Osteoblast (primary cell): ENCODE measurements around the gene ZBTB37. TPM values are rescaled to one million over a fixed set of nuclear protein-coding genes. Genes with fewer than 3 reads are reported as not detected.

Experiments
- DNase-seq: peaks from one replicate; pipeline ENCODE4 v3.0.0; 2011; ENCODE audit warnings: low spot score, mixed read lengths; ENCODE audit not compliant: insufficient read length; ENCODE audit errors: missing footprints
- H2AFZ ChIP-seq: 2 replicates; pipeline ENCODE4 v1.6.0; 2011; ENCODE audit warnings: mild to moderate bottlenecking, low read length
- H3K27ac ChIP-seq: 2 replicates; pipeline ENCODE4 v1.5.1; 2011; ENCODE audit warnings: mild to moderate bottlenecking, low read depth, low read length, moderate library complexity
- H3K27me3 ChIP-seq: 2 replicates; pipeline ENCODE4 v1.6.0; 2012; ENCODE audit warnings: mild to moderate bottlenecking, control low read depth, inconsistent platforms, low read length, moderate library complexity; ENCODE audit not compliant: insufficient read depth
- H3K36me3 ChIP-seq: 2 replicates; pipeline ENCODE4 v1.5.1; 2011; ENCODE audit warnings: mild to moderate bottlenecking, low read length, control low read depth, moderate library complexity; ENCODE audit not compliant: insufficient read depth
- H3K4me1 ChIP-seq: 2 replicates; pipeline ENCODE4 v1.5.1; 2011; ENCODE audit warnings: mild to moderate bottlenecking, low read length, control low read depth, moderate library complexity; ENCODE audit not compliant: insufficient read depth
- H3K4me2 ChIP-seq: 2 replicates; pipeline ENCODE4 v1.6.0; 2011; ENCODE audit warnings: mild to moderate bottlenecking, low read length; ENCODE audit not compliant: insufficient read depth
- H3K4me3 ChIP-seq: fragments of 200-600 bp; sonication (generic); 3 replicates; pipeline ENCODE4 v1.5.1; 2012; ENCODE audit warnings: mild to moderate bottlenecking, low read length, inconsistent platforms; ENCODE audit not compliant: insufficient read depth
- H3K79me2 ChIP-seq: 2 replicates; pipeline ENCODE4 v1.6.0; 2012; ENCODE audit warnings: mild to moderate bottlenecking, low read length, control low read depth, inconsistent platforms; ENCODE audit not compliant: insufficient read depth
- H3K9me3 ChIP-seq: 2 replicates; pipeline ENCODE4 v1.5.1; 2011; ENCODE audit warnings: low read depth, low read length, control low read depth
- H4K20me1 ChIP-seq: 2 replicates; pipeline ENCODE4 v1.6.0; 2012; ENCODE audit warnings: mild to moderate bottlenecking, low read length, control low read depth; ENCODE audit not compliant: insufficient read depth
- total RNA-seq: library from RNA; depleted of rRNA; stranded (reverse); fragments of >200 nt; gene quantifications from 2 replicates; pipeline ENCODE4 v1.2.3, GENCODE V29; 2012
- TF ChIP-seq, protein P1 (sequence below): IDR thresholded peaks from 2 replicates; pipeline ENCODE4 v1.5.1; 2011; ENCODE audit warnings: mild to moderate bottlenecking, low read depth, low read length, moderate library complexity; ENCODE audit errors: extremely low read depth

ZBTB37 gene
- total RNA-seq, 1 donor = 10.5 TPM

DNA sequence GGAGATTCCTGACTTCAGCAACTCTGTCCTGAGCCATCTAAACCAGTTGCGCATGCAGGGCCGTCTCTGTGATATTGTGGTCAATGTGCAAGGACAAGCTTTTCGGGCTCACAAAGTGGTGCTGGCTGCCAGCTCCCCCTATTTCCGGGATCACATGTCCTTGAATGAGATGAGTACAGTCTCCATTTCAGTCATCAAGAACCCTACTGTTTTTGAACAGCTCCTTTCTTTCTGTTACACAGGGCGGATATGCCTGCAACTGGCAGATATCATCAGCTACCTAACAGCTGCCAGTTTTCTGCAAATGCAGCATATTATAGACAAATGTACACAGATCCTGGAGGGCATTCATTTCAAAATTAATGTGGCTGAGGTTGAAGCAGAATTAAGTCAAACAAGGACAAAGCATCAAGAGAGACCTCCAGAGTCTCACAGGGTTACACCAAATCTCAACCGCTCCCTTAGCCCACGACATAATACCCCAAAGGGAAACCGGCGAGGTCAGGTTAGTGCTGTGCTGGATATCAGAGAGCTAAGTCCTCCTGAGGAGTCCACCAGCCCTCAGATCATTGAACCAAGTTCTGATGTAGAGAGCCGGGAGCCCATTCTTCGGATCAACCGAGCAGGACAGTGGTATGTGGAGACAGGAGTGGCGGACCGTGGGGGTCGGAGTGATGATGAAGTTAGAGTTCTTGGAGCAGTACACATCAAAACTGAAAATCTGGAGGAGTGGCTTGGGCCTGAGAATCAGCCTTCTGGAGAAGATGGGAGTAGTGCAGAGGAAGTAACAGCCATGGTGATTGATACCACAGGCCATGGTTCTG lies 2.3 kb downstream of the ZBTB37 start:
- TF ChIP-seq, protein P1, sequence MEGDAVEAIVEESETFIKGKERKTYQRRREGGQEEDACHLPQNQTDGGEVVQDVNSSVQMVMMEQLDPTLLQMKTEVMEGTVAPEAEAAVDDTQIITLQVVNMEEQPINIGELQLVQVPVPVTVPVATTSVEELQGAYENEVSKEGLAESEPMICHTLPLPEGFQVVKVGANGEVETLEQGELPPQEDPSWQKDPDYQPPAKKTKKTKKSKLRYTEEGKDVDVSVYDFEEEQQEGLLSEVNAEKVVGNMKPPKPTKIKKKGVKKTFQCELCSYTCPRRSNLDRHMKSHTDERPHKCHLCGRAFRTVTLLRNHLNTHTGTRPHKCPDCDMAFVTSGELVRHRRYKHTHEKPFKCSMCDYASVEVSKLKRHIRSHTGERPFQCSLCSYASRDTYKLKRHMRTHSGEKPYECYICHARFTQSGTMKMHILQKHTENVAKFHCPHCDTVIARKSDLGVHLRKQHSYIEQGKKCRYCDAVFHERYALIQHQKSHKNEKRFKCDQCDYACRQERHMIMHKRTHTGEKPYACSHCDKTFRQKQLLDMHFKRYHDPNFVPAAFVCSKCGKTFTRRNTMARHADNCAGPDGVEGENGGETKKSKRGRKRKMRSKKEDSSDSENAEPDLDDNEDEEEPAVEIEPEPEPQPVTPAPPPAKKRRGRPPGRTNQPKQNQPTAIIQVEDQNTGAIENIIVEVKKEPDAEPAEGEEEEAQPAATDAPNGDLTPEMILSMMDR = no peak
- peaks cover 33% of the 10 kb centered on the region for H3K36me3 ChIP-seq
- H4K20me1 ChIP-seq = peaks cover 23% of the 10 kb centered on the region
- peaks cover 14% of the 10 kb centered on the region for H3K4me1 ChIP-seq
- DNase-seq = peak; percentile 18
- H2AFZ ChIP-seq = no peak overlapping the region
- no peaks in the 10 kb centered on the region for H3K9me3 ChIP-seq
- H3K27me3 ChIP-seq = no peaks in the 10 kb centered on the region
- H3K27ac ChIP-seq = no peak overlapping the region
- H3K4me2 ChIP-seq = no peak overlapping the region
- peaks cover 33% of the 10 kb centered on the region for H3K79me2 ChIP-seq
- no peak overlapping the region for H3K4me3 ChIP-seq

DNA sequence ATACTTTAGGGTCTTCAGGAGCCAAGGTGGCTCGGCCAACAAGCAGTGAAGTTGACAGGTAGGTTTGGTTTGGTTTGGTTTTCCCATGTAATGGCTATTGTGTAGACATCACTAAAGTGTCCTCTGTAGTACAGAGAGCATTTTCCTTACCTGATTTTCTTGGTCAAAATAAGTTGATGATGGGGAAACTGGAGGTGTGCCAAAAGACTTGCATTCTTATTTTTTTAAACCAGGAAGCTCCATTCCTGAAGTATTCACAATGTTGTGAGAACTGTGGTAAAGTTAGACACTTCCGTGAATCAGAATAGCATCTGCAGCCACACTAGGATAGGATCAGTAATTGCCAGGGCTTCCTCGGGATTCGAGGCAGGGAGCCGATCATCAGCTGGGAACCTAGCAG lies 2.9 kb downstream of the ZBTB37 start:
- peaks cover 16% of the 10 kb centered on the region for H4K20me1 ChIP-seq
- TF ChIP-seq, protein P1 = no peak
- no peak for DNase-seq
- H3K27me3 ChIP-seq = no peaks in the 10 kb centered on the region
- H3K79me2 ChIP-seq = peaks cover 27% of the 10 kb centered on the region
- no peaks in the 10 kb centered on the region for H3K9me3 ChIP-seq
- H2AFZ ChIP-seq = no peak overlapping the region
- H3K4me2 ChIP-seq = no peak overlapping the region
- H3K36me3 ChIP-seq = peaks cover 32% of the 10 kb centered on the region
- no peak overlapping the region for H3K4me3 ChIP-seq
- no peak overlapping the region for H3K27ac ChIP-seq
- peaks cover 8% of the 10 kb centered on the region for H3K4me1 ChIP-seq

DNA sequence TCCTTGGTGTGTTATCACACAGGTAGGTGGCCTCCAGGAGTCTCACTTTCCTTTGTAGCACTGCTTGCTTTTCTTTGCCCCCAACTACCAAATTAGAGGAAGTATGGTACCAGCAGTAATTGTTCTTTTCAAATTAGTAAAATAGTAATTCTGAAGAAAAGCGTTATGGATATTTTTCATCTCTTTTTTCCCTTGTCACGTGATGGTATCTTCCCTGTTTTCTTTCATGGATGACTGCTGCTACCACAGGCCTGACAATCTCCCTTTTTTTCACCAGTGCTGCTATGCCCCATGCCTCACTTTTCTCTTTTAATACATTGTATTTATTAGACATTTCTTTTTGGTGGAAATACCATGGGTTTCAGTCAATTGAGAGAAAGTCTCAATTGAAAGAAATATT lies 3.3 kb downstream of the ZBTB37 start:
- no peak overlapping the region for H2AFZ ChIP-seq
- peaks cover 23% of the 10 kb centered on the region for H3K79me2 ChIP-seq
- H3K4me3 ChIP-seq = no peak overlapping the region
- no peak overlapping the region for H3K27ac ChIP-seq
- H3K4me1 ChIP-seq = peaks cover 4% of the 10 kb centered on the region
- no peaks in the 10 kb centered on the region for H3K9me3 ChIP-seq
- peaks cover 31% of the 10 kb centered on the region for H3K36me3 ChIP-seq
- TF ChIP-seq, protein P1 = no peak
- H3K4me2 ChIP-seq = no peak overlapping the region
- DNase-seq = no peak
- H4K20me1 ChIP-seq = peaks cover 12% of the 10 kb centered on the region
- no peaks in the 10 kb centered on the region for H3K27me3 ChIP-seq

DNA sequence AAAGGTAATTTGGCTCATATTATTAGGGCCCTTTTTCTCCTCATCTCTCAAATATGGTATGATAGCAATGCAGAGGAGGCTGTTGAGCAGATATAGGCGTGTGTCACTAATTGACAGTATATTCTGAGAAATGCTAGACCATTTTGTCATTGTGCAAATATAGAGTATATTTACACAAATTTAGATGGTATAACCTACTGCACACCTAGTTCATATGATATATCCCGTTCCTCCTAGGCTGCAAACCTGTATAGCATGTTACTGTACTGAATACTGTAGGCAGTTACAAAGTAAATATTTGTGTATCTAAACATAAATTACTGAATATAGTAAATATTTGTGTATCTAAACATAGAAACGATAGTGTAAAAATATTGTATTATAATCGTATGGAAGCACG lies 8.6 kb downstream of the ZBTB37 start:
- H3K79me2 ChIP-seq = peaks cover 2% of the 10 kb centered on the region

More for the DNA sequence above, 8.6 kb downstream of the ZBTB37 start:
- no peaks in the 10 kb centered on the region for H3K4me1 ChIP-seq
- H3K36me3 ChIP-seq = peaks cover 16% of the 10 kb centered on the region
- TF ChIP-seq, protein P1 = no peak
- H3K4me2 ChIP-seq = no peak overlapping the region
- H4K20me1 ChIP-seq = no peaks in the 10 kb centered on the region
- H3K4me3 ChIP-seq = no peak overlapping the region
- H3K27ac ChIP-seq = no peak overlapping the region
- H3K9me3 ChIP-seq = no peaks in the 10 kb centered on the region
- no peak for DNase-seq
- no peaks in the 10 kb centered on the region for H3K27me3 ChIP-seq
- H2AFZ ChIP-seq = no peak overlapping the region
